DOHH2 (cell line): ENCODE measurements around the gene GRK1.

Experiments used
- CTCF ChIP-seq: fragments of 200-600 bp; sonication (generic); IDR thresholded peaks from one replicate; pipeline ENCODE4 v1.5.1; 2014; ENCODE audit warnings: antibody characterized with exemption, mild to moderate bottlenecking, low read depth, low read length; ENCODE audit not compliant: poor library complexity, severe bottlenecking
- EZH2phosphoT487 ChIP-seq: fragments of 200-600 bp; sonication (generic); IDR thresholded peaks from 2 replicates; pipeline ENCODE4 v1.6.1; 2017; ENCODE audit warnings: borderline replicate concordance, mild to moderate bottlenecking, antibody characterized with exemption, low read length, moderate library complexity, mixed read lengths

- no peak for TF ChIP-seq CTCF
- no peak for TF ChIP-seq EZH2phosphoT487
Observed at GRCh38 chr13:113669755-113670341, 2.8 kb downstream of the GRK1 start.
